HEK293 (cell line): Measurements from ENCODE around the gene NHEJ1.

Source experiments
- KLF10 ChIP-seq: fragments of 450-650 bp; IDR thresholded peaks from 2 replicates; pipeline ENCODE4 v1.5.1; 2018; ENCODE audit warnings: missing biosample characterization, mild to moderate bottlenecking, missing genetic modification characterization
- ZNF341 ChIP-seq: fragments of 450-650 bp; formaldehyde crosslinking; IDR thresholded peaks from 2 replicates; pipeline ENCODE4; 2016; ENCODE audit warnings: low read depth, missing biosample characterization, missing genetic modification characterization
- TF ChIP-seq, protein P1 (sequence below): fragments of 450-650 bp; formaldehyde crosslinking; IDR thresholded peaks from 2 replicates; pipeline ENCODE4 v1.5.1; 2016; ENCODE audit warnings: missing biosample characterization, missing genetic modification characterization
- TF ChIP-seq, protein P2 (sequence below): fragments of 450-650 bp; formaldehyde crosslinking; IDR thresholded peaks from 2 replicates; pipeline ENCODE4 v1.5.1; 2016; ENCODE audit warnings: missing biosample characterization, missing genetic modification characterization, low read depth

- TF ChIP-seq, protein P1, sequence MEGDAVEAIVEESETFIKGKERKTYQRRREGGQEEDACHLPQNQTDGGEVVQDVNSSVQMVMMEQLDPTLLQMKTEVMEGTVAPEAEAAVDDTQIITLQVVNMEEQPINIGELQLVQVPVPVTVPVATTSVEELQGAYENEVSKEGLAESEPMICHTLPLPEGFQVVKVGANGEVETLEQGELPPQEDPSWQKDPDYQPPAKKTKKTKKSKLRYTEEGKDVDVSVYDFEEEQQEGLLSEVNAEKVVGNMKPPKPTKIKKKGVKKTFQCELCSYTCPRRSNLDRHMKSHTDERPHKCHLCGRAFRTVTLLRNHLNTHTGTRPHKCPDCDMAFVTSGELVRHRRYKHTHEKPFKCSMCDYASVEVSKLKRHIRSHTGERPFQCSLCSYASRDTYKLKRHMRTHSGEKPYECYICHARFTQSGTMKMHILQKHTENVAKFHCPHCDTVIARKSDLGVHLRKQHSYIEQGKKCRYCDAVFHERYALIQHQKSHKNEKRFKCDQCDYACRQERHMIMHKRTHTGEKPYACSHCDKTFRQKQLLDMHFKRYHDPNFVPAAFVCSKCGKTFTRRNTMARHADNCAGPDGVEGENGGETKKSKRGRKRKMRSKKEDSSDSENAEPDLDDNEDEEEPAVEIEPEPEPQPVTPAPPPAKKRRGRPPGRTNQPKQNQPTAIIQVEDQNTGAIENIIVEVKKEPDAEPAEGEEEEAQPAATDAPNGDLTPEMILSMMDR, result no peak
- TF ChIP-seq ZNF341 (tag by site-specific recombination), result no peak
- TF ChIP-seq, protein P2, sequence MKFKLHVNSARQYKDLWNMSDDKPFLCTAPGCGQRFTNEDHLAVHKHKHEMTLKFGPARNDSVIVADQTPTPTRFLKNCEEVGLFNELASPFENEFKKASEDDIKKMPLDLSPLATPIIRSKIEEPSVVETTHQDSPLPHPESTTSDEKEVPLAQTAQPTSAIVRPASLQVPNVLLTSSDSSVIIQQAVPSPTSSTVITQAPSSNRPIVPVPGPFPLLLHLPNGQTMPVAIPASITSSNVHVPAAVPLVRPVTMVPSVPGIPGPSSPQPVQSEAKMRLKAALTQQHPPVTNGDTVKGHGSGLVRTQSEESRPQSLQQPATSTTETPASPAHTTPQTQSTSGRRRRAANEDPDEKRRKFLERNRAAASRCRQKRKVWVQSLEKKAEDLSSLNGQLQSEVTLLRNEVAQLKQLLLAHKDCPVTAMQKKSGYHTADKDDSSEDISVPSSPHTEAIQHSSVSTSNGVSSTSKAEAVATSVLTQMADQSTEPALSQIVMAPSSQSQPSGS (tag by site-specific recombination), result no peak
- TF ChIP-seq KLF10 (tag by site-specific recombination), result no peak
Measured at GRCh38 chr2:219037783-219038499, 122.7 kb downstream of the NHEJ1 start.
